ENCODE results near the gene CMTM4. TPM values are rescaled to one million over a fixed set of nuclear protein-coding genes. Genes with fewer than 3 reads are reported as not detected.

CMTM4 gene
- polyA plus RNA-seq, 1 donor = 71.6 TPM

GRCh38 chr16:66566051-66566901 is 130.3 kb downstream of the CMTM4 start, which contains the start of gene CMTM1:
TSS of gene CMTM1 (plus strand) at chr16:66566439. CDS start at chr16:66566514, 75 bp downstream.
- no peak for DNase-seq

Other genes starting within 250 kb of the CMTM4 start
- 41.8 TPM for gene TK2, start 146.6 kb downstream of the CMTM4 start, polyA plus RNA-seq (ENCODE audit: insufficient read length)
- 38.9 TPM for gene CKLF, start 144.2 kb downstream of the CMTM4 start, polyA plus RNA-seq (ENCODE audit: insufficient read length)
- gene CMTM1, start 130.3 kb downstream of the CMTM4 start, polyA plus RNA-seq (ENCODE audit: insufficient read length) = 7.0 TPM
- gene CMTM2, start 117.3 kb downstream of the CMTM4 start, polyA plus RNA-seq (ENCODE audit: insufficient read length) = 0.75 TPM
- 61.1 TPM for gene CMTM3, start 92.0 kb downstream of the CMTM4 start, polyA plus RNA-seq (ENCODE audit: insufficient read length)
- gene DYNC1LI2, start 54.9 kb upstream of the CMTM4 start, polyA plus RNA-seq (ENCODE audit: insufficient read length) = 174 TPM
- 0.12 TPM for gene TERB1, start 104.8 kb upstream of the CMTM4 start, polyA plus RNA-seq (ENCODE audit: insufficient read length)
- 115 TPM for gene NAE1, start 134.2 kb upstream of the CMTM4 start, polyA plus RNA-seq (ENCODE audit: insufficient read length)
- gene CA7, start 147.7 kb upstream of the CMTM4 start, polyA plus RNA-seq (ENCODE audit: insufficient read length) = 0.65 TPM
- 15.0 TPM for gene PDP2, start 183.8 kb upstream of the CMTM4 start, polyA plus RNA-seq (ENCODE audit: insufficient read length)
- gene CDH16, start 222.1 kb upstream of the CMTM4 start, polyA plus RNA-seq (ENCODE audit: insufficient read length) = 221 TPM
- 3.7 TPM for gene RRAD, start 228.8 kb upstream of the CMTM4 start, polyA plus RNA-seq (ENCODE audit: insufficient read length)
- 78.3 TPM for gene CIAO2B, start 237.7 kb upstream of the CMTM4 start, polyA plus RNA-seq (ENCODE audit: insufficient read length)
- gene CES2, start 238.8 kb upstream of the CMTM4 start, polyA plus RNA-seq (ENCODE audit: insufficient read length) = 41.1 TPM

All from left kidney (tissue), 2 donors.